HG03064 (cell line): ENCODE measurements around the gene GTF2IRD2.
"Not testable (repeated sequence)": the region's sequence is repeated elsewhere in the genome, so short reads cannot be mapped to it uniquely, and the experiment has no call there.

Experiments used
- ATAC-seq: cut with Tn5 transposase; IDR thresholded peaks from one replicate; pipeline ENCODE4 v1.9.1; 2021; ENCODE audit warnings: low read depth; ENCODE audit not compliant: unreplicated experiment

Gene GTF2IRD2

DNA sequence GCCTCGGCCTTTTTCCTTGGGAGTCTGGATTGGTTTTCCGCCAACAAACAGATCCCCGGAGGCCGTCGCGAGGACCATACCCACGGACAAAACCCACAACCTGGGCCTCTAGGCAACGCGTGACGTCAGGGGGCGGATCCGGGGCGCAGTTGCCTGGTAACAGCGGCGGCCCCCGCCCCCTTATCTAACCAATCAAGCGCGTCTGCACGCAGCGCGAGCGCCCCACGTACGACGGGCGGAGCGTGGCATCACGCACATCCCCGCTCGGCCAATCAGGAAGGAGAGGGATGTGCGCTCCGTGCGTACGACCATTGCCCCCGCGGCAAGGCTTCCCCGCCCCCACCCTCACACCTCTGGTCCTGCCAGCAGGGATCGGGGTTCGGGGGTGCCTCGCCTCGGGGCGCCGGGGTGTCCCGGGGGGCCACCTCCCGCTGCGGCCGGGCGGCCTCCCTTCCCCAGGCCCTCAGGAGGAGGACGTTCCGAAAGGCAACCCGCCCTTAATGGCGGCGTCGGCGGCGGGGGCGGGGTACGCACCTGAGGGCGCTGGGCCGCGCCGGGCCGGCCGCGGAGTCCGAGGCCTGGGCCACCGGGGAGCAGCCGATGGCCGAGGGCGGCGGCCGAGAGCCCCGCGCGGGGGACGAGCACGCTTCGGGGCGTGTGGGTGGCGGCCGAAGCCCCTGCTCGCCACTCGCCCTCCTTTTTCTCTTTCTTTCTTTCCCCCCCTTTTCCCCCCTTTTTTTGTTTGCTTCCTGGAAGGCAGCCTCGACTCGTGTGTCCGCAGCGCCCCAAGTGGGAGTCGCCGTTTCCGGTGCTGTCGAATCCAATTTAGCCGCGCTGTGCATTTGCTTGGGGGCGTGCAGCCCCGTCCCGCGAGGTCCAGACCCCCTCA is at the start of gene GTF2IRD2:
TSS of gene GTF2IRD2 (minus strand) at position 773 of the 889 bp plus-strand sequence. CDS start 15,227 bp downstream, outside the sequence.
- ATAC-seq: peak; percentile 58

DNA sequence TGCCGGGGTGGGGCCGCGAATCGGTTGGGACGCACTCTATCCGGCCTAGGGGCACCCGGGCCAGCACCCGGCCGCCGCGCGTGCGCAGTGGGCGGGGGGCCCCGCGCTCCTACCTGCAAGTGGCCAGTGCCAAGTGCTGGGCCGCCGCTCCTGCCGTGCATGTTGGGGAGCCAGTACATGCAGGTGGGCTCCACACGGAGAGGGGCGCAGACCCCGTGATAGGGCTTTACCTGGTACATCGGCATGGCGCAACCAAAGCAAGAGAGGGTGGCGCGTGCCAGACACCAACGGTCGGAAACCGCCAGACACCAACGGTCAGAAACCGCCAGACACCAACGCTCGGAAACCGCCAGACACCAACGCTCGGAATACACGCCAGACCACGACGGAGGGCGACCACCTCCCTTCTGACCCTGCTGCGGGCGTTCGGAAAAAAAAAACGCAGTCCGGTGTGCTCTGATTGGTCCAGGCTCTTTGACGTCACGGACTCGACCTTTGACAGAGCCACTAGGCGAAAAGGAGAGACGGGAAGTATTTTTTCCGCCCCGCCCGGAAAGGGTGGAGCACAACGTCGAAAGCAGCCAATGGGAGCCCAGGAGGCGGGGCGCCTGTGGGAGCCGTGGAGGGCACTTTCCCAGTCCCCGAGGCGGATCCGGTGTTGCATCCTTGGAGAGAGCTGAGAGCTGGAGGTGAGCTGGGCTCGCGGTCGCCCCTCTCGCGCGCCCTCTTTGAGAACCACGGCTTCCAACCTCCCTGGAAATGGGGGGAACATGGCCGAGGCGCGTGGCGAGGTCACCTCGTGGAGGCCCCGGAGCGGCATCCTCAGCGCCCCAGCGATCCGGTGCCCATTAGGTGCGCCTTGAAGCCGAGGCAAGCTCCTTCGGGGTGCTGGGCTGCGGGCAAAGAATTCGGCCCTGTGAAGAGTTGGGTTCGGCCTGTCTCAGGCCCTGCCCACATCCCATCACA is 39.0 kb upstream of the GTF2IRD2 start:
- peak; percentile 53 for ATAC-seq

DNA sequence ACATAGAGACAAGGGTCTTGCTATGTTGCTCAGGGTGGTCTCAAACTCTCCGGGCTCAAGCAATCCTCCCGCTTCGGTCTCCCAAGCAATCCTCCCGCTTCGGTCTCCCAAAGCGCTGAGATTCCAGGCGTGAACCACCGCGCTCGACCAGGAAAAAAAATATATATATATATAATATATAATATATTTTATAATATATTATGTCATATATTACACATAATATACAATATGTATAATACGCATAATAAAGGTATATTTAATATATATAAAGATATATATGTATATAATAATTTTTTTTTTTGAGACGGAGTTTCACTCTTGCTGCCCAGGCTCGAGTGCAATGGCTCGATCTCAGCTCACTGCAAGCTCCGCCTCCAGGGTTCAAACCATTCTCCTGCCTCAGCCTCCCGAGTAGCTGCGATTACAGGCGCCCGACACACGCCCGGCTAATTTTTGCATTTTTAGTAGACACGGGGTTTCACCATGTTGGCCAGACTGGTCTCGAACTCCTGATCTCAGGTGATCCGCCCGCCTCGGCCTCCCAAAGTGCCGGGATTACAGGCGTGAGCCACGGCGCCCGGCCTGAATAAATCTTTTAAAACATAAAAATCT is 38.2 kb upstream of the GTF2IRD2 start:
- not testable (repeated sequence) for ATAC-seq

DNA sequence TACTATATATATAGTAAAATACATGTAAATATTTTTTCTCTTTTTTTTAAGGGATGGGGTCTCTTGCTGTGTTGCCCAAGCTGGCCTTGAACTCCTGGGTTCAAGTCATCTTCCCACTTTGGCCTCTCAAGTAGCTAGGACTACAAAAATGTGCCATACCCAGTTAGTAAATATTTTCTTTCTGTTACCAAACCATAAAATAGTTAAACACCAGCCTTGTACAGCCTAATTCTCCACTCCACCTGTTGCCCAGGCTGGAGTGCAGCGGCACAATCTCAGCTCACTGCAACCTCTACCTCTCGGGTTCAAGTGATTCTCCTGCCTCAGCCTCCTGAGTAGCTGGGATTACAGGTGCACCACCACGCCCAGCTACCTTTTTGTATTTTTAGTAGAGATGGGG is 33.9 kb upstream of the GTF2IRD2 start:
- not testable (repeated sequence) for ATAC-seq

DNA sequence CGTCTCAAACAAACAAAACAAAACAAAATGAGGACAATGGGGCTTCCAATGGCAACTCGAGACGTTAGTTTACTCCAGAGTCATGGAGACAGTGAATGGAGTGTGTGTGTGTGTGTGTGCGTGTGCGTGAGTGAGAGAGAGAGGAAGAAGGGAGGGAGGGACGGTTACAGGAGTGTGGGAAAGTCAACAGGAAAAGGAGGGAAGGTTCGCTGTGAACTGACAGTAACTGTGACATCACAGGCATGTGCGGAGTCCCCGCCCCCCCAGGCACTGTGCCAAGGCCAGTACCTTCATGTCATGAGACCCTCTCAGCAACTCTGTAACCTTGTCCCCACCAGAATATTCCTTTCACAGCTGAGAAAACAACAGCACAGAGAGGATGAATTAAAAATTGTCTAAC is 30.7 kb upstream of the GTF2IRD2 start:
- not testable (repeated sequence) for ATAC-seq

DNA sequence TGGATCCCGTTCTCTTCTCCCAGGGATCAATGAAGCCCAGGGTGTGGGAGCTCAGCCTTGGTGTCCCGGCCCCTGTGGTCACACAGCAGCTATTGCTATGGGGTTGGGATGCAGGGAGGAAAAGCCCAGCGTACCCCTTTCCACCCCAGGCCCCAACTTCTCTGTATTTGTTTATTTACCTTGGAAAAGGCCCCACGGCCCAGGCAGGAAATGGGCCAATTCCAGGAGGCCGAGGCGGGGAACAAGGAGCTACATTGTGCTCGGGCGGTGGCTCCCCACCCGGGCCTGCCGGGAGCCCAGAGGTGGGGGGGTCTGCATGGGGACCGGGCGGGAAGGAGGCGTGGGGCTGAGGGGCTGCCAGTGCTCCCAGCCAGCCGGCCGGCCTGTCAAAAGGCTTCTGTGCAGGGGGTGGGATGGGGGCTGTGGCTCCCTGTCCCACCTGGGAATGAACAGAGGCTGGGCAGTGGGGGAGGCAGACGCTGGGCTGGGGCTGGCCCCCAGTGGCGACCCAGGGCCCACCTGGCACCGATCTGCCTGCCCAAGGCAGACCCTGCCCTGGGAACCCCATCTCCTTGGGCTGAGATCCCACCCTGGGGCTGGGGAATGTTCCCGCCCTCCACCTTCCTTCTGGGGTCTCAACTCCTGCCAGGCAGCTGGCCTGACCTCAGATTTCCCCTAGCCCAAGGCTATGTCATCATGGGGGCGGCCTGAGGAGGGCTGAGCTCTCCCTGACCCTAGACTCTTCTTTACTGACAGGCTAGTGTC is 23.5 kb upstream of the GTF2IRD2 start:
- not testable (repeated sequence) for ATAC-seq

DNA sequence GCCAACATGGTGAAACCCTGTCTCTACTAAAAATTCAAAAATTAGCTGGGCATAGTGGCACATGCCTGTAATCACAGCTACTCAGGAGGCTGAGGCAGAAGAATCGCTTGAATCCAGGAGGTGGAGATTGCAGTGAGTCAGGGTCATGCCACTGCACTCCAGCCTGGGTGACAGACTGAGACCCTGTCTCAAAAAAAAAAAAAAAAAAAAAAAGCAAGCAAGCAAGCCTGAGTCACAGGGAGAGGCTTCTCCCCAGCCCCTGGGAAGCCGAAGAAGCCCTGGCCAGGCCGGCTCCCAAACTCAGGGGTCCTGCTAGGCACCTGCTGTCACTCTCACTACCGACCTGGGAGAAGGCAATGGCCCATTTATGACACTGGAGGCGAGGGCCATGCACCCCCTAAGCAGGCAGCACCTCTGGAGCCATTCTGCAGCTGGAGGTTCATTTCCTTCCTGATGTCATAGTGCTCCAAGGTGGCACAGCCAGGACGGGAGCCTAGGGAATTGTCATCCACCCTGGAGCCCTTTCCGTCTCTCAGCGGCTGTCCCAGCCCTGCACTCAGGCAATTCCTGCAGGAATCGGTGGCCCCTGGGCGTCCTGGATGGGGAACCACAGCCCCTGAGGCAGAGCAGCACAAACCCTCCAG is 22.8 kb upstream of the GTF2IRD2 start:
- ATAC-seq: not testable (repeated sequence)

DNA sequence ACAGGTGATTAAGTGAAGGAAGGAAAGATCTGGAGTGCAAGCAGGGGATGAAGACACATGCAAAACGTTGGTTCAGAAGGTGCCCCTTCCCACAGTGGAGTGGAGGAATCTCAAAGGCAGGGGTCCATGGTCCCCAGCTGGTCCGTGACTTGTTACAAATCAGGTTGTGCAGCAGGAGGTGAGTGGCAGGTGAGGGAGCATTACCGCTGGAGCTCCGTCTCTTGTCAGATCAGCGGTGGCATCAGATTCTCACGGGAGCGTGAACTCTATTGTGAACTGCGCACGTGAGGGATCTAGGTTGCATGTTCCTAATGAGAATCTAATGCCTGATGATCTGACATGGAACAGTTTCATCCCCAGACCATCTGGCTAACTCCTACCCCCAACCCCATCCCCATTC is 21.1 kb upstream of the GTF2IRD2 start:
- ATAC-seq: not testable (repeated sequence)

DNA sequence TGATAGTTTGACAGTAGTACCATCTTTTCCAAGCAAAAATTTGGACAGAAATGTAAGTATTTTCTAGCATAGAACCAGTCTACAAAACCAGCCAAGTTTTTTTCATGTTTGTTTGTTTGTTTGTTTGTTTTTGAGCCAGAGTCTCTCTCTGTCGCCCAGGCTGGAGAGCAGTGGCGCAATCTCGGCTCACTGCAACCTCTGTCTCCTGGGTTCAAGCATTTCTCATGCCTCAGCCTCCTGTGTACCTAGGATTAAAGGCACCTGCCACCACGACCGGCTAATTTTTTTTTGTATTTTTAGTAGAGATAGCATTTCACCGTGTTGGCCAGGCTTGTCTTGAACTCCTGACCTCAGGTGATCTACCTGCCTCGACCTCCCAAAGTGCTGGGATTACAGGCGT is 14.4 kb upstream of the GTF2IRD2 start:
- not testable (repeated sequence) for ATAC-seq

DNA sequence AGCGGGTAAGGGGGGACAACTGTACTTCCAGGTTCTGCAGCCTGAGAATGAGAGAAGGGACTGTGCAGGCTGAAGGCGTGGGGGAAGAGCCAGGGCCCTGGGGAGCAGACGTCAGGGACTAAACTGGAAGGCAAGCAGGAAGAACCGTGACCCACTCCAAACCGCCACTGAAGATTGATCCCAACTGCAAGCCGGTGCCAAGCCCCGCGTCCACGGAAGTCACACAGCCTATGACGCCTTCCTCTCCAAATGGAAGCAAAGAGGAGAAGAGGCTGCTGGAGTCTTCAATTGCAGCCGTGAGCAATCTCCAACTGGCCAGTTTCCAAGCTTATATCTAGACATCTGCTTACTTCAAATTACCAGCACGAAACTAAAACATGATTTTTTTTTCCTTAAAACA is 1.6 kb downstream of the GTF2IRD2 start:
- not testable (repeated sequence) for ATAC-seq

DNA sequence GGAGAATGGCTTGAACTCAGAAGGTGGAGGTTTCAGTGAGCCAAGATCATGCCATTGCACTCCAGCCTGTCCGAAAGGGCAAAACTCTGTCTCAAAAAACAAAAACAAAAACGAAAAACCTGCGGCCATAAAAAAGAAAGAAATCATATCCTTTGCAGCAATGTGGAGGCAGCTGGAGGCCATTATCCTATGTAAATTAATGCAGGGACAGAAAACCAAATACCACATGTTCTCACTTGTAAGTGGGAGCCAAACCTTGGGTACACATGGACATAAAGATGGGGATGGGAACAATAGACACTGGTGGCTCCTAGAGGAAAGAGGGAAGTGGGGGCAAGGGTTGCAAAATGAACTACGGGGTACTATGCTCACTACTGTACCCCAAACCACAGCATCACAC is 21.0 kb downstream of the GTF2IRD2 start:
- not testable (repeated sequence) for ATAC-seq

DNA sequence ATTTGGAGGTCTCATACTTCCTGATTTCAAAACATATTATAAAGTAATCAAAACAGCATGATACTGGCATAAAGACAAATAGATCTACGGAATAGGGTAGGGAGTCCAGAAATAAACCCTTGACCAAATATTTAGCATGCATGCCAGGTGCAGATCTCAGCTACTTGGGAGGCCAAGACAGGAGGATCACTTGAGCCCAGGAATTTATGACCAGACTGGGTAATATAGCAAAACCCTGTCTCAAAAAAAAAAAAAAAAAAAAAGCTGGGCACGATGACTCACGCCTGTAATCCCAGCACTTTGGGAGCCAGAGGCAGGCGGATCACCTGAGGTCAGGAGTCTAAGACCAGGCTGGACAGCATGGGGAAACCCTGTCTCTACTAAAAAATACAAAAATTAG is 21.4 kb downstream of the GTF2IRD2 start:
- ATAC-seq: not testable (repeated sequence)

DNA sequence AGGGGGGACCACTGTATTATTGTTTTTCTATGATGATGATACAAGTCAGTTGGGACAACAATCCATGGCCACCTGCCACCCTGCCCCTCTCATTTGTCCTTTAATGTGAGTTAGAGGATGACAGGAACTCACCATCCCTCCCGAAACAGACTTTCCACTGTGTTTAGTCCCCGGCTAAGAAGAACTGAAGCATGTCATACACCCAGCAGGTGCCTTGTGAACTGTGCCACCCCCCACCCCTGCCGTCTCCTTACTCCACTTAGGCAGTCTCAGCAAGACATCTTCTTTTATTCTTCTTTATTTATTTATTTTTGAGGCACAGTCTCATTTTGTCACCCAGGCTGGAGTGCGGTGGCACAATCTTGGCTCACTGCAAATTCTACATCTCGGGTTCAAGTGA is 30.1 kb downstream of the GTF2IRD2 start:
- not testable (repeated sequence) for ATAC-seq

DNA sequence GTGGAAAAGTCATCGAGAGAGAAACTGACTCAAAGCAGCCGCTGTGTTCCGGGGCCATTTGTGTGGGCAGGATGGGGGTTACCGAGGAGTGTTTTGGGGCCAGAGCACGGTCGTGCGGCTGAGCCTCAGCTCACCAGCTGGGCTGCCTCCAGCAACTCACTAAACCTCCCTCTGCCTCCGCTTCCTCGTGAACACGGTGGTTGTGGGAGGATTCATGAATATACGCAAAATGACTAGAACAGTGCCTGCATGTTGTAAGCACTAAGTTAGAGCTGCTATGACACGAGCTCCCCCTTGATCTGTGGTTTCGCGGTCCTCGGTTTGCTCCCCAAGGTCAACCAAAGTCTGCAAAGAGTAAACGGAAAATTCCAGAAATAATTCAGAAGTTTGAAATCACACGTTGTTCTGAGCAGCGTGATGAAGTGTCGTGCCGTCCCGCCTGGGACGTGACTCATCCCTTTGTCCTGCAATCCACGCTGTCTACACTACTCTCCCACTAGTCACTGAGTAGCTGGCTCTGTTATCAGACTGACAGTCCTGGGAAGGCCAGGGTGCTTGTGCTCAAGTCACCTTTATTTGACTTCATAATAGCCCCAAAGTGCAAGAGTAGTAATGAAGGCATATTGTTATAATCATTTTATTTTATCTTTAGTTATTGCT is 31.1 kb downstream of the GTF2IRD2 start:
- peak; percentile 74 for ATAC-seq

DNA sequence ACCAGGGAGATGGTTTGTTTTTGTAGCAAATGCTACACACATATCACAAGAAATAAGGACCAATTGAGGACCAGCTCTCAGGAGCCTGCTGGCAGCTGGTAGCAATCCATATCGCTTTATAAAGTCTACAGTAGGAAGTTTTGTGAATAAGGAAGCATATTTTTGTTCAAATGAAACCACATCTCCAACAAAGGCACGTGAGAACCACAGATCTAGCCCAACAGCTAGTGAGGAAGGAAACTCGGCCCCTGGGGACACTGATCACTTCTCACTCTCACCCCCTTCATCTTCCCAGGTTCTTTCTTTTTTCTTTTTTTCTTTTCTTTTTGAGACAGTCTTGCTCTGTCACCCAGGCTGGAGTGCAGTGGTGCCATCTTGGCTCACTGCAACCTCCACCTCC is 35.5 kb downstream of the GTF2IRD2 start:
- ATAC-seq: not testable (repeated sequence)

DNA sequence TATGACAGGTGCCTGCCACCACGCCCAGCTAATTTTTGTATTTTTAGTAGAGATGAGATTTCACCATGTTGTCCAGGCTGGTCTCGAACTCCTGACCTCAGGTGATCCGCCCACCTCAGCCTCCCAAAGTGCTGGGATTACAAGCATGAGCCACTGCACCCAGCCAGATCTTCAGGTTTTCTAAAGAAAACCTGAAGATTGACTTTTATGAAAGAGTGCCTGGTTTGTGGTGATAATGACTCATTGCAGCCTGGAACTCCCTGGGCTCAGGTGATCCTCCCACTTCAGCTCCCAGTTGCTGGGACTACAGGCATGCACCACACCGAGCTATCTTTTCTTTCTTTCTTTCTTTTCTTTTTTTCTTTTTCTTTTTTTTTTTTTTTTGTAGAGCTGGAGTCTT is 52.8 kb downstream of the GTF2IRD2 start:
- not testable (repeated sequence) for ATAC-seq

DNA sequence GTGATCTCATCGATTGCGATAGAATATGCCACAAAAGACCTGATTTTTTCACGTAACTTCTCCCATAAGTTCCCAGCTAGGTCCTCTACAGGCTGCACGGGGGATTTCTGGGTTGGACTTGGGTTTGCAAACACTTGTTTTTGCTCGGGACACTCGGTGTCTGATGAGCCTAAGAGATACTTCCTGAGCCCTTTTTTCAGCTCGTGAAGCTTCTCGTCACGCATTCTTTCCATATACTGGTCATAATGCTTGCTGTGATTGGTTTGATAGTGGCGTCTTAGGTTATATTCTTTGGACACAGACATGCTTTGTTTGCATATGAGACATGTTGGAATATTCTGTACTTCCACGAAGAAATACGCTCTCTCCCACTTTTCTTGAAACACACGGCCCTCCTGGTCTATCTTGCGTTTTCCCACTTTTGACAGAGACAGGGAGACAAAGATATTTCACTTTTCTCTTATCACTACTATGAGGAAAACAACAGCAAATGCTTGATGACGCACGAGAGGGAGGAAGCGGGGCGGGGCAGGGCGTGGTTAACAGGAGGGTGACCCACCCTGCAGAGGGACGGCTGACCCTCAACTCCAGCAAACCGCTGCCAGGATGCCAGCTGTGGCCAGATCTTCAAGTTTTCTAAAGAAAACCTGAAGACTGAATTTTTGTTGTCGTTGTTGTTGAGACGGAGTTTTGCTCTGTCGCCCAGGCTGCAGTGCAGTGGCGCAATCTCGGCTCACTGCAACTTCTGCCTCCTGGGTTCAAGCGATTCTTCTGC is 53.4 kb downstream of the GTF2IRD2 start:
- not testable (repeated sequence) for ATAC-seq

DNA sequence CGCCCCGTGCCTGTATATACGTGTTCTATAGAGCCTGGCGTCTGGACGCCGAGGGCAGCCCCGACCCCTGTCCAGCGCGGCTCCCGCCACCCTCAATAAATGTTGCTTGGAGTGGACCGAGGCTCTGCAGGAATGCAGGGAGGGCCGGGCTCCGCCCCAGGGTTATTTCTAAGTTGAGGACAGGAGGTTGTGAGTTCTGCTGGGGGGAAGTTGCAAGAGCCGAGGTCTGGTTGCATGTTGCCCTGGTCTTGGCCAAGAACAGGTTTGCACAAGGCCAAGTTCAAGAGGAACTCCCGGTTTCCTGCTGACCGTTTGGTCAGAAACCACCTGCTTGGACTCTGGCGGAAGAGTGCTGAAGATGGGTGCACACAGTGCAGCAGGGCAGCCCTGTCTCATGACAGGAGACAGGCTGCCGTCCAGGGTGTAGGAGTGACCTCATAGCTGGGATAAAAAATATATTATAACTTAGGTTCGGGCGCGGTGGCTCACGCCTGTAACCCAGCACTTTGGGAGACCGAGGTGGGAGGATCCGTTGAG is 62.1 kb downstream of the GTF2IRD2 start:
- not testable (repeated sequence) for ATAC-seq
